ENCODE data around the gene RPE65.
"Not testable (repeated sequence)": the region's sequence is repeated elsewhere in the genome, so short reads cannot be mapped to it uniquely, and the experiment has no call there.

Gene RPE65

GRCh38 chr1:68449901-68450300 is at the start of gene RPE65:
Gene RPE65, minus strand, starts transcription at chr1:68449954. Its CDS starts 49 bp downstream, at chr1:68449905.
- DNase-seq, result no peak

- DNase-seq, result no peak
Measured at GRCh38 chr1:68497358-68497698, 47.6 kb upstream of the RPE65 start.

- peak; percentile 95 to 98 (median 97) for DNase-seq
Measured at GRCh38 chr1:68496680-68497357, 47.1 kb upstream of the RPE65 start, which contains the start of gene DEPDC1. Gene DEPDC1, minus strand, starts transcription at chr1:68497082. Its CDS starts 83 bp downstream, at chr1:68496999.

GRCh38 chr1:68495968-68496679 is 46.4 kb upstream of the RPE65 start:
- DNase-seq, result peak in 1 of 3 donors; percentile 22

GRCh38 chr1:68495532-68495931 is 45.8 kb upstream of the RPE65 start:
- DNase-seq, result no peak

- DNase-seq, result peak in 1 of 3 donors; percentile 10
Measured at GRCh38 chr1:68493193-68493592, 43.4 kb upstream of the RPE65 start.

- DNase-seq, result not testable (repeated sequence)
Measured at GRCh38 chr1:68492255-68492654, 42.5 kb upstream of the RPE65 start.

GRCh38 chr1:68490046-68490651 is 40.4 kb upstream of the RPE65 start:
- DNase-seq, result peak in 1 of 3 donors; percentile 11

- DNase-seq, result no peak
Measured at GRCh38 chr1:68485431-68486022, 35.8 kb upstream of the RPE65 start.

- DNase-seq, result no peak
Measured at GRCh38 chr1:68484618-68485017, 34.9 kb upstream of the RPE65 start.

- no peak for DNase-seq
Measured at GRCh38 chr1:68481041-68481440, 31.3 kb upstream of the RPE65 start.

- no peak for DNase-seq
Measured at GRCh38 chr1:68479501-68479900, 29.7 kb upstream of the RPE65 start.

- DNase-seq, result no peak
Measured at GRCh38 chr1:68478662-68479061, 28.9 kb upstream of the RPE65 start.

GRCh38 chr1:68476626-68477025 is 26.9 kb upstream of the RPE65 start:
- not testable (repeated sequence) for DNase-seq

- DNase-seq, result no peak
Measured at GRCh38 chr1:68473060-68473459, 23.3 kb upstream of the RPE65 start.

GRCh38 chr1:68470388-68470970 is 20.7 kb upstream of the RPE65 start:
- peak in 2 of 3 donors; percentile 9 to 22 for DNase-seq

GRCh38 chr1:68464891-68465290 is 15.1 kb upstream of the RPE65 start:
- no peak for DNase-seq

GRCh38 chr1:68460935-68461334 is 11.2 kb upstream of the RPE65 start:
- no peak for DNase-seq

GRCh38 chr1:68459796-68460195 is 10.0 kb upstream of the RPE65 start:
- DNase-seq, result no peak

GRCh38 chr1:68459091-68459490 is 9.3 kb upstream of the RPE65 start:
- DNase-seq, result no peak

- DNase-seq, result no peak
Measured at GRCh38 chr1:68456202-68456601, 6.4 kb upstream of the RPE65 start.

GRCh38 chr1:68454534-68454933 is 4.8 kb upstream of the RPE65 start:
- DNase-seq, result no peak

- DNase-seq, result no peak
Measured at GRCh38 chr1:68453060-68453670, 3.4 kb upstream of the RPE65 start.

Data from suppressor macrophage treated with lipopolysaccharide for 1 hour (primary cell).